Central memory CD4-positive, alpha-beta T cell (primary cell): Measurements from ENCODE around the gene SIPA1L2.

Experiments used
- DNase-seq: peaks from one replicate; pipeline ENCODE4 v3.0.0; 2022
- total RNA-seq, 3 experiments: gene quantifications; one replicate each; lab custom pipeline; 2026; lab: John Stamatoyannopoulos, UW

SIPA1L2 gene, protein sequence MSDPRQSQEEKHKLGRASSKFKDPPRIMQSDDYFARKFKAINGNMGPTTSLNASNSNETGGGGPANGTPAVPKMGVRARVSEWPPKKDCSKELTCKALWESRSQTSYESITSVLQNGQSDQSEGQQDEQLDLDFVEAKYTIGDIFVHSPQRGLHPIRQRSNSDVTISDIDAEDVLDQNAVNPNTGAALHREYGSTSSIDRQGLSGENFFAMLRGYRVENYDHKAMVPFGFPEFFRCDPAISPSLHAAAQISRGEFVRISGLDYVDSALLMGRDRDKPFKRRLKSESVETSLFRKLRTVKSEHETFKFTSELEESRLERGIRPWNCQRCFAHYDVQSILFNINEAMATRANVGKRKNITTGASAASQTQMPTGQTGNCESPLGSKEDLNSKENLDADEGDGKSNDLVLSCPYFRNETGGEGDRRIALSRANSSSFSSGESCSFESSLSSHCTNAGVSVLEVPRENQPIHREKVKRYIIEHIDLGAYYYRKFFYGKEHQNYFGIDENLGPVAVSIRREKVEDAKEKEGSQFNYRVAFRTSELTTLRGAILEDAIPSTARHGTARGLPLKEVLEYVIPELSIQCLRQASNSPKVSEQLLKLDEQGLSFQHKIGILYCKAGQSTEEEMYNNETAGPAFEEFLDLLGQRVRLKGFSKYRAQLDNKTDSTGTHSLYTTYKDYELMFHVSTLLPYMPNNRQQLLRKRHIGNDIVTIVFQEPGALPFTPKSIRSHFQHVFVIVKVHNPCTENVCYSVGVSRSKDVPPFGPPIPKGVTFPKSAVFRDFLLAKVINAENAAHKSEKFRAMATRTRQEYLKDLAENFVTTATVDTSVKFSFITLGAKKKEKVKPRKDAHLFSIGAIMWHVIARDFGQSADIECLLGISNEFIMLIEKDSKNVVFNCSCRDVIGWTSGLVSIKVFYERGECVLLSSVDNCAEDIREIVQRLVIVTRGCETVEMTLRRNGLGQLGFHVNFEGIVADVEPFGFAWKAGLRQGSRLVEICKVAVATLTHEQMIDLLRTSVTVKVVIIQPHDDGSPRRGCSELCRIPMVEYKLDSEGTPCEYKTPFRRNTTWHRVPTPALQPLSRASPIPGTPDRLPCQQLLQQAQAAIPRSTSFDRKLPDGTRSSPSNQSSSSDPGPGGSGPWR (N-terminal part only)
- 0.77 to 39.8 (median 1.9) reads per million in 3 experiments for total RNA-seq

DNA sequence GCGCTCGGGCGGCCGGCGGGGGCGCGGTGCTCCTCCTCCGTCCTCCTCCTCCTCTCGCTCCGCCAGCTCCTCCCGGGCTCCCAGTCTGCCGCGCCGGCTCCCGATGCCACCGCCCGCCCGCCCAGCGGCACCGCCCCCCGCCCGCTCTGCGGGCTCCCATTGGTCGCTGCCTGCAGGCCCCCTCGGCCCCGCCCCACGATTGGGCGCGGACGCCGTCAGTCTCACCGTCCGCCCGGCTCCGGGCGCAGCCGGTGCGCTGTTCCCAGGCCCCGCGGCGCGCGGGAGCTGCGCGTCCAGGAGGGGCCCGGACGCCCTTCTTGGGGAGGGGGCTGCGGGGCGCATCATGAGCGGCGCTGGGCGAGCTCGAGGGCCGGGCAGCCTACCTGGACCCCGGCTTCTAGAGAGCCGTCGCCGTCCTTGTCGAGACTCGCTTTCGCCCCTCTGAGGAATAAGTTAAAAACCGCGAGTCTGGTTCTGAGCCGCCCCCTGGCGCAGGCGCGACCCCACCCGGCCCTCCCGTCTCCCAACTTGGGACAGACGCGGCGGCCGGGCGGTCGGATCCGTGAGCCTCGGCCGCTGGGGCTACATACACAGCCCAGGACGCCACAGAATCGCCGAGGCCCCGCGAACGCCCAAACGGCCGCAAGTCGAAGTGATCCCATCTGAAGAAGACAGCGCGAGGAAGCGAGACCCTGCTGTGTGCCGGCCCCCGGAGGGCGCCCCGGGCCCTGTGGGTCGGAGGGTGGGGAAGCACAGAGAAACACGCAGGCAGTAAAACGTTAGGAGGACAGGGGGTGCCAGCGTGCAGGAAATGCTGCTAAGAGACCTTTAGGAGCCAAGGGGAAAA lies at the start of gene SIPA1L2:
Gene SIPA1L2, minus strand, starts transcription at position 87 of the 847 bp plus-strand sequence. CDS start 114,794 bp downstream, outside the sequence.
- DNase-seq = peak; percentile 80

DNA sequence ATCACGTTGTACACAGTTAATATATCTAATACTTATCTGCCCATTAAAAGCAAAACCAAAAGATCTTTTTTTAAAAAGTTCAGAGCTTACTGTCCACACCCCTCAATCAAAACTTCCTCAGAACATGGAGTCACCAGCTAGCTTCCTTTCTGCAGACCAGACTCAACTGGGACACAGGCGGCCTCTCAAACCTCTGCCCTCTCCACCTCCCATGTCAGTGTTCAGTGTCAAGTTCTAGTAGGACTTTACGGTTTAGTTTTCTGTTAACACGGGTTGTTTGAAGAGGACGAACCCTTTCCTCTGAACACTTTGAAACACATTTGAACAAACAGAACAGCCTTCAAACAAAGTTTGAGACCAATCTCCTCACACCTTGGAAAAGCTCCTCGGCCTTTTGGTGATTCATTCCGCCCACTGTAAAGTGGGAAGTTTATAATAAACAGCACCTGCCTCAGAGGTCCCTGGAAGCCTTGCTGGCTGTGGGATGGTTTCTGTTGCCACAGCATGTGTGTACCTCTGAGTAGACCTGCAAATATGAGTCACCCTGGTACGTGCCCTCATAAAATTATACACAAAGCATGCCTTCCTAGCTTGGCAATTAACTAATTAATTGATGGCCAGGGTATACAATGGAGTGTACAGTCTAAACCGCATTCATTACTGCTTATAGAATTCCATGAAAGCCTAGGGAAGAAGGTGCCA lies 48.4 kb upstream of the SIPA1L2 start:
- DNase-seq = no peak

DNA sequence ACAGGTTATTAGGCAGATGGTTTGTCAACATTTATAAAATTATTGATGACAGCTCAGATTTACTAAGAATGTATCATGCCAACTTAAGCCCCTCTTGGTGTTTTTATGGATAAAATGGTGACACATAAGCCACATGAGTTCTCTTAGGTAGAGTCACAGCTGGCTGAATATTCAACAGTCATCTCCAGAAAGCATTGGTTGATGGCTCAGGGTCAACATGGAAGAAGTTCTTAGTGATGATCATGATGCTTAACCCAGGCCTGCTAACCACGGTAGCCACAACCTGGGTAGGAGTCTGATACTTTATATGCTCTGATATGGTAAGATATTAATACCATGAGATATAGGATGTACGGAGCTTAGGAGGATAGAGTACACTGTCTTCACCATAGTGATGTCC lies 46.4 kb upstream of the SIPA1L2 start:
- no peak for DNase-seq

DNA sequence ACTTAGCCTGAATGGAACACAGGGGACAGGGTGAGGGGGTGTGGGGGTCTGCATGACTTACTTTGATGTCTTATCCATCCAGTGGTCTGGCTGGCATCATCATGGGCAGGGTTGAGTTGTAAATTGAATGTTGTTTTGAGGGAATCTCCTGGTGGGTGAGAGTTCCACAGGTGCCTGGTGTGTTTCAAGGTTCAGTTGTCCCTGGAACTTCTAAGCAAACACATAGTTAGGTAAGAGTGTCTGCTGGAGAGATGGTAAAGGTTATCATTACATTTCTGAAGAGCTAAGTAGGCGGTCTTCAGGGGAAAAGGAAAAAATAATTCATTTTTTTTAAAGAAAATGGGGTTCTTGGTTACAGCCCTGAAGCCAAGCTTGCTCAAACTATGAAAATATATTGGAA lies 46.0 kb upstream of the SIPA1L2 start:
- DNase-seq = no peak

DNA sequence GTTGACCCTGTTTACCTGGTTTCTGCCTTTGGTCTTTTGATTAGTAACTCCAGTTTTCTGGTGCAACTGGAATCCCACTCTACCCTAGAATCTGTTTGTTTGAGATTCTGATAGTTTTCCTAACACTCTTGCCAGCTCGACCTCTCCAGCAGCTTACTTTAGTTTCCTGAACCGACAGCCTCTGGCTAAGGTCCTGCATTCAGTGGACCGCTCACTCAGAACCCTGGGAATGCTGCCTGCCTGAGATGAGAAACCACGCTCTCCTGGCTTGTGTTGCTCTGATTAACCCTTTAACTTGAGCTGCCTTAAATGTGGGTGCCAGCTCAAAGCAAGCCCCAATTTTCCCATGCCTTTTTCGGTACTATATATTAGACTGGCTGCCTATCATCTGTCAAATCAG lies 45.3 kb upstream of the SIPA1L2 start:
- DNase-seq = no peak

DNA sequence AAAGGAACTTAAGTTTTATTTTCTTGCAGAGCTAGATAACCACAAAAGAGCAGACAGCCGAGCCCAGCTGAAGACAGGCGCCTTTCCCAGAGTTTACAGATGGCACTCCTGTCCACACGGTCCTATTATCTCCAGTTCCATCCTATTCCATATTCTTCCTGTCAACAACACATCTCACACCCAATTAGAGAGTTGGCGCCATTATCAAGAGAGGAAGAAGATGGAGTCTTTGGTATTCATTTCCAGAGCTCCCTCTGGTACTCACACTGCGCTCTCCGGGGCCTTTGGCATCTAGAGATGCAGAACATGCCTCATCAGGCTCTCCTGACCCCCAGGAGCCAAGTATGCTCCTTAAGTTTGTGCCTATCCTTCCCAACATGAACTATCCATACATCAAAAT lies 43.3 kb upstream of the SIPA1L2 start:
- no peak for DNase-seq

DNA sequence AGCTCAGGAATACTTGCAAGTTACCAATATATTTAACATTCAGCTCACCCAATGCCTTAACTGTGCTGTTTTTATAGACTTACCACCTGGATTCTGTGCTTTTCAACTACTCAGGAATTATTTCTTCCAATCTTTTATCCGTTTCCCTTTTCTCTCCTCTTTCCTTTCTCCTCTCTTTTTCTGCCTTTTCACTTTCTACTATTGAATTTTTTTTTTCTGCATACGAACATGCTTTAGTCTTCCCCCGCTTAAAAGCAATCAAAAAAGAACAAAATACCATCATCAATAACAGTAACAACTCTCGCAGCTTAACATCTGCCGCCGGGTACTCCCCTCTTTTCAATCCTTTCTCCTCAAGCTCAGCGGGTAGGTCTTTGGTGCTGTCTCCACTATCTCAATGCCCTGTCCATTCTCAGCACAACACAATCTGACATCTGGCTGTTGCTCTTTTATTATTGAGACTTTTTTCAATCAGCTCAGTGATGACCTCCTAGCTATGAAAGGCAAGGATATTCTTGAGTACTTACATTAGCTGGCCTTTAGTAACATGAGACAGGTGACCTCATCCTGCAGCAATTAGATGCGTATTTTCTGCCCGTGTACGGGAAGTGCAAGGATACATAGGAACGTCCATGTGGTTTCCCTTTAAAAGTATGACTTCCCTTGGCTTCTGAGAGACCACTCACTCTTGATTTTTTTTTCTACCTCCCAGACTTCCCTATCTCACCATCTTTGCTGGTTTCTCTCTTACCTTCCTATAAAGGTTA lies 40.2 kb upstream of the SIPA1L2 start:
- no peak for DNase-seq

DNA sequence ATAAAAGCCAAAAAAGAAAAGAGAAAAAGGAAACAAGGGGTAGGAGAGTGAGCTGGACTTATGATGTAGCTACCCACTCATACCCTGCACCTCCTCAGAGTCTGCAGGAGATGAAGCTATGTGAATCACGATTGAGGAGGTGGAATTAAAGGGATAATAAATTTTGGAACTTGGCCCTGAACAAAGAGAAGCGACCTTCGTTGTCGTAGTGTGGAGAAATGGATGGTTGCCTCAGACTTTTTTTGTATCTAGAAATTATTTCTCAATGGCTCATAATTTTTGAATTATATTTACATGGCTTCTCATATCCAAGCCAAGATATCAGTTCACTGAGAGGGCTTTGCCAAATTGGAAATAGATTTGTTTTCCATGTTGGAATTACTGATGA lies 37.8 kb upstream of the SIPA1L2 start:
- DNase-seq = no peak

DNA sequence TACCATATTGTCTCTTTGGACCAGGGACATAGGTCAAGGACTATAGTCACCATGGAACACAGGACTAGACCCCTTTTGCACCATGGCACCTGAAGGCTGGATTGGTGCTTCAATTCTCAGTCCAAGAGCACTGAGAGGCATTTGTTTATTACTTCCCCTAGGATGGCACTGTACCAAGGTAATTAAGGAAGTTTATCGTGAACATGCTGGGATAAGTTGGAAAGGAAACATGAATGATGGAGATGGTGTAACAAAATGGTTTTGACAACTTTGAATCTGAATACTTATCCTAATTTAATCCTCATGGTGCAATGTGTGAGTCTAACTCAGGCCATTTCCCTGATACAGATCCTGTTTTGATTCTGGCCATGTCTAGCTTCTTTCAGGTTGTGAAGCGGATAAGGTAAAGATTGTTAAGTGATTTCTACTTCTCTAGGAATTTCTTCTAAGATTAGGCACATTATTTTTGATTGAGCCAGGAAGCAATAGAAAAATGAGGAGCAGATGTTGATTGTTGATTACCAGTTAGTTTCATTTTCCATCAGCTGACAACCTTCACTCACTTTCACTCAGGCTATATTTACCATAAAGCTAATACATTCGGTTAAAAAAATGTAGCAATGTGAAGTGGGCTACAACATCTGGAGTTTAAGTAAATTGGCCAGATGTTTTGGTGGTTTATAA lies 37.3 kb upstream of the SIPA1L2 start:
- DNase-seq = no peak

DNA sequence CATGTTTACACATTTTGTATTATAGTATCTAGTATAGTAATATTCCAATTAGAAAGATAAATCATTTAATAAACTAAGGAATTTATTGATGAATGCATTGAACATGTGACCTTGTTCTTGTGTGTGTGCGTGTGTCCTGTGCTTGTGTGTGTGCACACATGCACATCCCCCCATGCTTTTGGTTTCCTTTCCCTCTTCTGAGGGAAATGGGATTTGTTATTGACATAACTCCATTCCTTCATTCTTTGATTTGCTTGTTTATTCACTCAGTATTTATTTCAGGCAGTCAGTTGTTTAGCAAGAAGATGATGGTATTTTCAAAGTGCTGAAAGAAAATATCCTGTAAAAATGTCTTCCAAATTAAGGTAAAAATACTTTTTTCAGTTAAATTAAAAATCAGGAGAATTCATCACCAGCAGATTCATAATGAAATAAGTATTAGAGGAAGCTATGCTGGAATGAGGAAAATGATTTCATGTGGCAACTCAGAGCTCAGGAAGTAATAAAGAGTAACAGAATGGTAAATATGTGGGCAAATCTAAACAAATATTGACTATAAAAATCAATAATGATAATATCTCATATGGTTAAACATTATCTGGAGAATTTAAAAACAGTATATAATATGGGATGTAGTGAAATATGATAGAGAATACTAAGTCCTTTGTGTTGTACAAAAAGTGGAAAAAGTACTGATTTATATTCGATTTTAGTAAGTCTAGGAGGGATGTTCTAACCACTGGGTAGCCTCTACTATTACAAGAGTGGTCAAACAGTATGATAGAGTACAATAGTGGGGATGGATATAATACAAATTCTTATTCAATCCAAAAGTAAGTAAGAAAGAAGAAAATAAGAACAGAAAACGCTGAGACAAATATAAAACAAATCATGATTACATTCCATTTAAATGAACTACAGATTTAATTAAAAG lies 35.2 kb upstream of the SIPA1L2 start:
- no peak for DNase-seq

DNA sequence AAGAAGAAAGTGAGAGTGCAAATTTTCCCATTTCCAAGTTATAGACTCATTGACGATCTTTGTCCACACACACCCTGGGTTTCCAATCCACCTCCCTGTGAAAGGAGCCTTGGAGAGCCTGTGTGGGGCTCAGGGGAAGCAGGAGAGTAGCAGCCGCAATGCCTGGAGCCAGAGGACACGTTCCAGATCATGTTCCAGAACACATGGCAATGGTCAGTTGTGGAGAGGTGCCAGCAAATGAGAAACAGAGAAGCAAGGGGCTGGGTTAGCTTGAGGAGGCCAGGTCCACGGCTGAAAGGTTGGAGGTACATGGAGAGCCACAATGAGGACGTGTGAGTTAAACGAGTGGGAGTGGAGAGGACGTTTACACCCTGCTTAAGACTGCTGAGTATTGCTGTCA lies 33.0 kb upstream of the SIPA1L2 start:
- DNase-seq = no peak

DNA sequence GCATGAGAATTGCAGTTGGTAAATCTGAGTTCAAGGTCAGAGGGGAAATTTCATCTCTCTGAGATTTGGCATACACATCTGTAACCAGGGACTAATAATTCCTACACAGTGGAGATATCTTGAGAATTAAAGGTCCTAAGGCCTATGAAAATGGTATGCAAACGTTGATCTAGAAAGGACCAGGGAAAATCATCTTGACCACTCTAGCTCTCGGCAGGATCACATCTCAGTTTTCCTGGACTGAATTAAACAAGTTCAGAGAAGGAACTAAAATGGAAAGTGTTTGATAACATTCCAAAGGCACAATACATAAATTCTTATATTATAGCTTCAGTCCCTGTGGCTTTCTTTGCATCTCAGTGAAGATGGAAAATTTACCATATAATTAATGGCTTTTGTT lies 28.5 kb upstream of the SIPA1L2 start:
- DNase-seq = no peak

DNA sequence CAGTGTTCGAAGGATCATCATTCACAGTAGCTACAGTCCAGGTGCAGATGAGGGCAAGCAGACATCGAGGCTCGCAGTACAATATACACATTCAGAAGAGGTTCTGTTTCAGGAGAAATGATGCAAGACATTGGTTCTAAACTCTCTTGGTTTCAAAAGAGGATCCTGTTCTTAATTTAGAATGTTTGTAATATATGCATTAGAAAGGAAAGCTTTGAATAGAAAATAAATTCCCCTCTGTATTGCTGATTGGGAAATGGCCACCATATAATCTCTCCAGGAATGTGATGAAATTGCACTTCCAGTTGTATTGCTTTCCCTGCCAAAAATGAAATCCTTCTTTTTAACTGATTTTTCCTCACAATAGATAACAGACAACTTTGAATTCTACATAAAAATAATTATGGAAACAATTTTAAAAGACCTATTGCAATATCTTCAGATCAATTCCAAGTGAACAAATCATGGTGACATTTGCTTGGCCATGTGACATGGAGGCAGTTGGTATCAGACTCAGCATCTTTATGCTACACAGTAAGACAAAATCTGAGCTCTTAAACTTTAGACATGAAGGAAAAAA lies 27.6 kb upstream of the SIPA1L2 start:
- DNase-seq = no peak

DNA sequence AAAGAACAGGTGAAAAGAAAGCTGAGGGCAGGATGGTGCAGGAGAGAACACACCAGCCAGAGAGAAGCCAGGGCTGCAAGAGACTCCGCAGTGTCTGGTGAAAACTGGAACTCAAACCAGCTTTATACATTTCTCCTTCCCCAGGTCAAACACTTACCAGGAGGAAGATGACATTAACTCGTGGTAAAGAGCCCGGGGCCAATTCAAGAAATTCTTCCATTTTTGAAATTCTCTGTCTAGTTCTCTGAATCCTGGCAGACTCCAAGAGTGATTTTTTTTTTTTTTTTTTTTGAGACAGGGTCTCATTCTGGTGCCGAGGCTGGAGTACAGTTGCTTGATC lies 25.8 kb upstream of the SIPA1L2 start:
- no peak for DNase-seq

DNA sequence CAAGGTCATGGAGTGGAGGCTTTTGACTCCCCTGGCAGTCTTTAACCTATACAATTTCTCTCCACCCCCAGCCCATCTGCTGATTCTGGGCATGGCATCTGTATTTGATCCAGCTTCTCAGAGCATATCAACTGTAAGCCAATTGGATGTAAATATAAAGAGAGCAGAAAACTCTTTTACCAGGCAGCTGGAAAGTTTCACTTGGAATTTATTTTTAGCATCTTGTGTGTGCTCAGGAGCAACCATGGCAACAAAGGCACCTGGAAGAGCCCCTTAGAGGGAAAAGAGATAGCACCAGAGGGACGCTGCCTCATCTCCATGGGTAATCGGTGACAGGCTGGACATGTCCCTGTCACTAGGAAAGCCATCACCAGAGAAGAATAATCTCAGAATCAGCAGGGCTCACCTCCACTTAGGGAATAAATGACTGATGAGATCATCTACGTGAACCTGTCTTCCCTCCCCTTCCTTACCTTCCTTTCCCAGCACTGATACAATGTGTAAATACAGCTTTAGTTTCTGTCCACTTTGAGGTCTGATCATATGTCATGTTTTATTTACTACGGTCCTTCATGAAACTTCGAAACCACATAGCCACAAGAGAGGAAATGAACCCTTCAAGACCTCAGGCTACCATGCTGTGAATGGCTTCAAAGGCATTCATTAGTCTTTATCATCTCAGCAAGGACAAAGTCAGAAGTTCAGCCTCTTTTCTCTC lies 25.3 kb upstream of the SIPA1L2 start:
- no peak for DNase-seq

DNA sequence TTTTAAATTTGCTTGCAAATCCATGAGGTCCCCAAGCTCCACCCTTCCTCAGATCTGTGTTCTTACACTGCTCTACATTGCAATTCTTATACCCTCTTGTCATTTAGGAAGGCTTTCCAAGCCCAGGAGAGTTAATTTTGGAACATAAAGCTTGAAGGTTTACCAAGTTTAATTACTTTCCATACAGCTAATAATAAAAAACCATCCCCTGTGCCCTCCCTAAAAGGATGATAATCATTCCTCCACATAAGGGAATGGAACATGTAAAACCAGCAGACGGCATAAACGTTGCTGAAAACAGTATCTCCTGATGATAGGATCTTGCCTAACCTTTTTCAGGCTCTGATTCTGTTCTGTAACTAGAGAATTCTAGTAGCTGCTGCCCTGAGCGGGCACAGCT lies 23.9 kb upstream of the SIPA1L2 start:
- no peak for DNase-seq

DNA sequence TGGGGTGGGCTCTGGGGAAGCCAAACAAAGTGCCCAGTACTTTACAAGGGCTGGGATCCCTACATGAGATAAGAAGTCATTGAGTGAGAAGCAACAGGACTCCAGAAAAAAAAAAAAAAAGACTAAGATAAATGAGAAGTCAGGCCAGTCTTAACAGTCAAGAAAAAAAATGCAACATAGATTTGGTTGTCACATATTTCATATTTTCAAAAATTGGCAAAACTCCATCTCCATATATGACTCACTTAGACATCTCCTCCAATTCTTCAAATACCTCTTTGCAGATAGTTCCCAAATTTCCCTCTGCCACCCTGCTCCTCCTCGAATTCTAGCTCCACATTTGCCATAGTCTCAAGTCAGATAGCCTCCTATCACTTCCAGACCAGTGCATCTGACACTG lies 20.9 kb upstream of the SIPA1L2 start:
- no peak for DNase-seq

DNA sequence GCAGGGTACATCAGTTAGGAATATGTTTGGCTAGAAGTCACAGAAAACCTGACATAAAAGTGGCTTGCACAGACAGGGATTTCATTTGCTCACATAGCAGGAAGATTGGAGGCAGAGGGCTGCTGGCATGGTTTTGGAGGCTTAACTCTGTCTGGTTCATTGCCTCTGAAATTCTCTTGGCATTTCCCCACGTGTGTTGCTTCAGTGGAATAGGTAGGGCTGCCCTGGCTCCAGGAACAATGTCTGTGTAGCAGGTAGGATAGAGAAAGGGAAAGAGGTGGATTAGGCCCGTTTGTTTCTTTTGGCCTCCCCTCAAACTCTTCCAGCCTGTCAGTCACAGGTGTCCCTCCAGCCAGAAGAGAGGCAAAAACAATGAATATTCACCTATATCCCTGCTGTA lies 20.5 kb upstream of the SIPA1L2 start:
- no peak for DNase-seq
